Activated T-helper 1 cell treated with Interleukin-2 at 50 U/mL for 16 hours (primary cell): ENCODE measurements around the gene TSSC4.

ENCODE experiments used
- DNase-seq: peaks from one replicate; pipeline ENCODE4 v3.0.0-alpha.2; 2020; ENCODE audit warnings: low read depth

The TSSC4 gene

GRCh38 chr11:2369320-2369719 is 31.2 kb upstream of the TSSC4 start:
- DNase-seq, result no peak

GRCh38 chr11:2369896-2370295 is 30.7 kb upstream of the TSSC4 start:
- DNase-seq, result no peak

- no peak for DNase-seq
Observed at GRCh38 chr11:2374456-2375201, 25.9 kb upstream of the TSSC4 start.

- DNase-seq, result no peak
Observed at GRCh38 chr11:2375341-2375853, 25.2 kb upstream of the TSSC4 start.

GRCh38 chr11:2375964-2376551 is 24.5 kb upstream of the TSSC4 start:
- DNase-seq, result no peak

GRCh38 chr11:2376751-2377451 is 23.6 kb upstream of the TSSC4 start, which contains the start of gene CD81:
Gene CD81, plus strand, starts transcription at chr11:2377310. Its CDS starts 240 bp downstream, at chr11:2377550.
- DNase-seq, result peak; percentile 63

GRCh38 chr11:2377511-2378443 is 22.8 kb upstream of the TSSC4 start:
- peak; percentile 41 for DNase-seq

- DNase-seq, result no peak
Observed at GRCh38 chr11:2378527-2379210, 21.9 kb upstream of the TSSC4 start.

GRCh38 chr11:2379466-2380174 is 20.9 kb upstream of the TSSC4 start:
- DNase-seq, result no peak

GRCh38 chr11:2380396-2380795 is 20.2 kb upstream of the TSSC4 start:
- DNase-seq, result no peak

GRCh38 chr11:2380807-2381350 is 19.7 kb upstream of the TSSC4 start:
- DNase-seq, result no peak

GRCh38 chr11:2381494-2382128 is 18.9 kb upstream of the TSSC4 start:
- DNase-seq, result no peak

GRCh38 chr11:2382129-2382517 is 18.4 kb upstream of the TSSC4 start:
- no peak for DNase-seq

- no peak for DNase-seq
Observed at GRCh38 chr11:2382936-2383851, 17.4 kb upstream of the TSSC4 start.

GRCh38 chr11:2383852-2384804 is 16.4 kb upstream of the TSSC4 start:
- no peak for DNase-seq

- no peak for DNase-seq
Observed at GRCh38 chr11:2385156-2386151, 15.1 kb upstream of the TSSC4 start.
